Psoas muscle (tissue), 8 donors: ENCODE results near the gene ARHGAP23. TPM values are rescaled to one million over a fixed set of nuclear protein-coding genes. Genes with fewer than 3 reads are reported as not detected.

Source experiments
- ATAC-seq, 4 donors: fragments of 200-7000 bp; cut with Tn5 transposase; one replicate each; pipeline ENCODE4 v1.9.1; 2020; ENCODE audit warnings: moderate library complexity in 3 of 4, mild to moderate bottlenecking in 2 of 4
- DNase-seq, 2 donors: peaks; one replicate each; pipeline ENCODE4 v3.0.0-alpha.2; 2020
- H3K27ac ChIP-seq: fragments of 200-600 bp; one replicate; pipeline ENCODE4 v1.8.0; 2022
- H3K27me3 ChIP-seq, 3 donors: fragments of 200-600 bp in 1 of 3; one replicate each; pipeline versions ENCODE4 v1.6.1 to v1.8.0; 2013 to 2022; ENCODE audit warnings: low read length in 2 of 3, mild to moderate bottlenecking in 2 of 3, moderate library complexity in 1 of 3; ENCODE audit not compliant: insufficient read depth in 3 of 3
- H3K36me3 ChIP-seq, 2 donors: fragments of 200-600 bp in 1 of 2; one replicate each; pipeline versions ENCODE4 v1.6.1 to v1.8.0; 2013 to 2022; ENCODE audit warnings: low read depth in 1 of 2, mild to moderate bottlenecking in 1 of 2, moderate library complexity in 1 of 2; ENCODE audit not compliant: insufficient read depth in 1 of 2
- H3K4me1 ChIP-seq: fragments of 200-600 bp; one replicate; pipeline ENCODE4 v1.8.0; 2022
- H3K4me3 ChIP-seq: fragments of 200-600 bp; one replicate; pipeline ENCODE4 v1.8.0; 2022; ENCODE audit warnings: mild to moderate bottlenecking
- H3K9me3 ChIP-seq: fragments of 200-600 bp; one replicate; pipeline ENCODE4 v1.8.0; 2022
- CTCF ChIP-seq: fragments of 200-600 bp; IDR thresholded peaks from one replicate; pipeline ENCODE4 v1.8.0; 2022; ENCODE audit warnings: antibody characterized with exemption
- WGBS, 3 donors: extraction: QIAGEN DNeasy Blood & Tissue Kit; methylation state at CpG; one replicate each; pipeline versions ENCODE4 v1.1.6 to v1.1.7; 2013; 5-methylcytosine and 5-hydroxymethylcytosine counted together
- intact Hi-C, 2 donors: fragments of 100-400 bp; cut with DNase I; formaldehyde crosslinking; loops; one replicate each; pipeline versions ENCODE4 v1.11.0 to v1.14.2; 2022
- polyA plus RNA-seq, 3 donors: library from polyadenylated mRNA; stranded (reverse); fragments of 200-250 nt; gene quantifications; one replicate each; pipeline ENCODE4 v1.2.3, GENCODE V29; 2013
- total RNA-seq, 4 donors: library from RNA; stranded (reverse); fragmentation: NEBNext Ultra II Directional in 2 of 4; extraction: Animal tissue kit (Norgen Biotek cat#: 25700) in 2 of 4; gene quantifications; one replicate each; pipeline versions ENCODE4 v1.2.1 to v1.2.4, GENCODE V29; 2021 to 2023
- donor health status: healthy with polysubstance abuse.
- donor health status: DM: no; HTN: no; CAD: no; lungs with moderate emphysema.
- donor health status: Bipolar disorder and iron deficiency.
- donor health status: healthy.
- donor health status: DM: yes; HTN: yes; CAD: no.
- donor health status: DM: no; HTN: no; CAD: no.
- donor health status: DM: no; HTN: no; CAD: no.
- donor health status: DM: yes; HTN: yes; CAD: no.

ARHGAP23 gene
- total and polyA plus RNA-seq, 7 donors: 7.6 to 35.8 (median 23.6) TPM

GRCh38 chr17:38417210-38417951 lies 10.9 kb upstream of the ARHGAP23 start:
- whole genome bisulfite sequencing, 3 donors: 70 to 85% (median 70%) methylated on average over 10 to 11 of the region's 11 CpGs
- TF ChIP-seq CTCF: no peak
- no peaks in the 10 kb centered on the region for H3K36me3 ChIP-seq
- ATAC-seq (no peak), DNase-seq (no peak)
- intact Hi-C loops: no loop called here
- no peak overlapping the region for H3K4me3 ChIP-seq
- H3K27ac ChIP-seq: no peak overlapping the region
- peaks cover 0 to 24% (median 6%) of the 10 kb centered on the region in 3 donors for H3K27me3 ChIP-seq
- H3K9me3 ChIP-seq: no peaks in the 10 kb centered on the region
- peaks cover 29% of the 10 kb centered on the region for H3K4me1 ChIP-seq

- no peaks in the 10 kb centered on the region for H3K36me3 ChIP-seq
- intact Hi-C loops: no loop called here
- no peak for TF ChIP-seq CTCF
- H3K9me3 ChIP-seq: no peaks in the 10 kb centered on the region
- peaks cover 29% of the 10 kb centered on the region for H3K4me1 ChIP-seq
- H3K4me3 ChIP-seq: no peak overlapping the region
- H3K27me3 ChIP-seq: peaks cover 0 to 24% (median 6%) of the 10 kb centered on the region in 3 donors
- 72 to 77% (median 73%) methylated on average over 7 of the region's 7 CpGs for WGBS, 3 donors
- no peak for DNase-seq
- no peak for ATAC-seq
- H3K27ac ChIP-seq: no peak overlapping the region
These were observed 10.1 kb upstream of the ARHGAP23 start for GRCh38 chr17:38418062-38418692.

- H3K9me3 ChIP-seq: no peaks in the 10 kb centered on the region
- DNase-seq (no peak), ATAC-seq (no peak)
- 5 to 15% (median 5%) methylated on average over 16 to 77 of the region's 78 CpGs for WGBS, 3 donors
- H3K4me3 ChIP-seq: peak overlapping the region; percentile 50
- no peaks in the 10 kb centered on the region for H3K36me3 ChIP-seq
- no peak overlapping the region for H3K27ac ChIP-seq
- intact Hi-C loops: no loop called here
- TF ChIP-seq CTCF: no peak
- peaks cover 29% of the 10 kb centered on the region for H3K4me1 ChIP-seq
- peaks cover 0 to 24% (median 6%) of the 10 kb centered on the region in 3 donors for H3K27me3 ChIP-seq
These were observed 9.4 kb upstream of the ARHGAP23 start for GRCh38 chr17:38418693-38419507.

GRCh38 chr17:38419508-38419981 lies 8.7 kb upstream of the ARHGAP23 start:
- peaks cover 27% of the 10 kb centered on the region for H3K4me1 ChIP-seq
- intact Hi-C loops: no loop called here
- no peak overlapping the region for H3K27ac ChIP-seq
- DNase-seq (no peak), ATAC-seq (no peak)
- WGBS, 3 donors: 18 to 35% (median 26%) methylated on average over 8 to 10 of the region's 10 CpGs
- TF ChIP-seq CTCF: no peak
- no peaks in the 10 kb centered on the region for H3K9me3 ChIP-seq
- H3K27me3 ChIP-seq: peaks cover 0 to 24% (median 6%) of the 10 kb centered on the region in 3 donors
- peak overlapping the region; percentile 50 for H3K4me3 ChIP-seq
- no peaks in the 10 kb centered on the region for H3K36me3 ChIP-seq
